Occipital lobe (tissue), 2 donors: ENCODE measurements around the gene TMEM161A. TPM values are rescaled to one million over a fixed set of nuclear protein-coding genes. Genes with fewer than 3 reads are reported as not detected.
"Not testable (repeated sequence)": the region's sequence is repeated elsewhere in the genome, so short reads cannot be mapped to it uniquely, and the experiment has no call there.

Source experiments
- DNase-seq: peaks from one replicate; lab custom pipeline; 2025; lab: John Stamatoyannopoulos, UW
- total RNA-seq: library from RNA; depleted of rRNA; stranded (reverse); fragments of >200 nt; gene quantifications from one replicate; pipeline ENCODE4 v1.2.3, GENCODE V29; 2014

Gene TMEM161A
- total RNA-seq, 1 donor from 2014 or later, result 6.2 TPM

GRCh38 chr19:19122902-19123301, 15.4 kb downstream of the TMEM161A start:
- no peak for DNase-seq

- no peak for DNase-seq
Measured at GRCh38 chr19:19121371-19121770, 16.9 kb downstream of the TMEM161A start.

DNA sequence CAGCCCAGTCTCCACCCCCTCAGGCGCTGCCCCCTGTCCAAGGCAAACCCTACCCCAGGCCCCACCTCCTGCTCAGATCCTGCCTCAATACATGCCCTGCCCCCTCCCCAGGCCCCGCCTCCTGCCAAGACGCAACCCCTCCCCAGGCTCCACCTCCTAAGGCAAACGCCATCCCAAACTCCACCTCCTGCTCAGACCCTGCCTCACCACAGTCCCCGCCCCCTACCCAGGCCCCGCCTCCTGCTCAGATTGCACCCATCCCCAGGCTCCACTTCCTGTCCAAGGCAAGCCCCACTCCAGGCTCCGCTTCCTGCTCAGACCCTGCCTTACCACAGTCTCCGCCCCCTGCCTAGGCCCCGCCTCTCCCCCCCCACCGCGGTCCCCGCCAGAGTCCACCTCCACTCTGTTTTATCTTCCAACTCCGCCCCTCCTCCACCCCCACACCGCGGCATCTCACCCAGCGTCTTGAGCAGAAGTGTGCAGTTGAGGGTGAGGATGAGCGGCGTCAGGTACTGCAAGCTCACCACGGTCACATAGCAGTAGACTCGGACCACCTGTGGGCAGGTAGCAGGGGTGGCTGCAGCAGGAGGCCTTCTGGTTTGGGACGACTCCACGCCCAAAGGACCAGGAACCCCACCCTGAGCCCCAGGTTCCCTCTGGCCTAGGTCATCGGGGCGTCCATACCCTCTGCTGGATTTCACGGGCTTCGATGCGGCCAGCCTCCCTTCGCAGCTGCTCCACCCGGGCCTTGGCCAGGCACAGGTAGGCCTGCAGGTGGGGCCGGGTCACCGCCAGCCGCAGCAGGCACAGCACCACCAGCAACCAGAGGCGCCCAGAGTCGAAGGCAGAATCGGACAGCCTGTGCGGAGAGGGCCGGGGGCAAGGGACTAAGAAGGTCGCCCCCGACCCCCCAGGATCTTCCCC, 17.7 kb downstream of the TMEM161A start:
- no peak for DNase-seq

GRCh38 chr19:19119325-19120237, 18.7 kb downstream of the TMEM161A start:
- DNase-seq, result no peak

DNA sequence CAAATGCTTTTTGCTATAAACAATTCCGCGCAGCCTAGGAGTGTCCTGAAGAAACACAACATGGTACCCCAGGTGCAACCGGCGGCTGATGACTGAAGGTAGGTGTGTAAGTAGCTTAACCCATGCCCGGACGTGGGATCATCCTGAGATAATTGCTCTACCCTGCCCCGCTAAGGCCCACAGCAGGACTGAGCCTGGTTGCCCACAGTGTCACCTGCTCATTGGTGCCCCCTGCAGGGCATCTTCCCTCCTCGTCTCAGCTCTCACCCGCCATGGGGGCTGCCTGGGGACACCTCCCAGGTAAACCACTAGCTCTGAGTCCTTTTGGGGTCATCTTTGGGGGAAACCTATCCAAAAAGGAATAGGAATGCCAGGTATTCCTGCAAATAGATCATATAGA, 22.3 kb downstream of the TMEM161A start:
- no peak for DNase-seq

DNA sequence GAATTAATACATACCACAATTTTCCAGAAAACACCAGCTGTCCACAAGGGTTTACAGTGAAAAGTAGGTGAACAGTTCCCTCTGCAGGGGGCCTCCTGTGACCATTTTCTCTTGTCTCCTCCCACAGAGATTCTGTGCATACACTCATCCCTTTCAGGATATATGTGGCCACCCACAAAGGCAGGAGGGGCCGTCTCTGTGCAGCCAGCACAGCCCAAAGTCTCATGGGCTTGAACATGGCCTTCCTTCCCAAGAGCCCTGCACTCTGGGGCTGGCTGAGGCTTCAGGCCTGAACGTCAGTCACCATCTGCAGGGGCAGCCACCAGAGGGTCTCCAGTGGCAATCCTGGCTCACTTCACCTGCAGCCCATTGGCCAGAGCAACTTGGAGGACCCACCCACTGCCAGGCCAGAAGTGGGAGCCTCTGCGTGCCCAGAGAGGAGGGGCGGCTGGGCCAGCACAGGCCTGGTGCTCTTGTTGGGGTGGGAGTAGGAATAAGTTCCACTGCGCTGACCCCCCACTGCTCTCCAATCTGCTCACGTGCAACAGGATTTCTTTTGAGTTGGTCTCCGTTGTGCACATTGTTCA, 25.1 kb downstream of the TMEM161A start:
- no peak for DNase-seq

GRCh38 chr19:19111967-19112580, 26.2 kb downstream of the TMEM161A start:
- no peak for DNase-seq

DNA sequence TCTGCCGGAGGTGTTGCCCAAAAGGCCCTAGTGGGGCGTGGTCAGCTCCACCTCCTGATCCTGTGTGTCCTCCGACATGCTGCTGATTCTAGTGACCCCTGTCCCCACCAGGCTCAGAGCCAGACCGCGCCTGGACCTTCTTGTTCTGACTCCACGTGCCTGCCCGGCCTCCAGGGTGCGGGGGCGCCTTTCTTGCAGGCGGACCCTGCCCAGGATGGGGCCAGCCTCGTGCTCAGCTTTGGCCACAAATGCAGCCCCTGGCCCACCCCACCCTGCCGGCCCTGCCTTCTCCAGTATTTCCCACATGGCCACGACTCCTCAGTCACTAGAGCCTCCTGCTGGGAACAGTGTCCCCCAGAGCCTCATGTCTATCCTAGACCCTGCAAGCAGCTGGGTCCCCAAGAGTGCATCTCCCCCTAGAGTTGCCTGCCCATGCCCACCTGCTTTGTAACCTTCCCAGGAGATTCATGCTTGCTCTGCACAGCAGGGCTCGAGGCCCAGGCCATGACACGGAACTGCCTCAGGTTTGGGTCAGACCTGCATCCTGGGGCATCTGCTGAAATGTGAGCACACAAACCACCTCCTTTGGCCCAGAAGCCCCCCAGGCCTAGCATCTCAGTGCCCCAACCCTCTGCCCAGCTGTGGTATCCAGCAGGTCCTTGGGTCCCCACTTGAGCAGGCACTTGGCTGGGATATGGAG, 27.0 kb downstream of the TMEM161A start:
- DNase-seq, result no peak

- no peak for DNase-seq
Measured at GRCh38 chr19:19110410-19111135, 27.7 kb downstream of the TMEM161A start.

- no peak for DNase-seq
Measured at GRCh38 chr19:19109601-19110000, 28.7 kb downstream of the TMEM161A start.

DNA sequence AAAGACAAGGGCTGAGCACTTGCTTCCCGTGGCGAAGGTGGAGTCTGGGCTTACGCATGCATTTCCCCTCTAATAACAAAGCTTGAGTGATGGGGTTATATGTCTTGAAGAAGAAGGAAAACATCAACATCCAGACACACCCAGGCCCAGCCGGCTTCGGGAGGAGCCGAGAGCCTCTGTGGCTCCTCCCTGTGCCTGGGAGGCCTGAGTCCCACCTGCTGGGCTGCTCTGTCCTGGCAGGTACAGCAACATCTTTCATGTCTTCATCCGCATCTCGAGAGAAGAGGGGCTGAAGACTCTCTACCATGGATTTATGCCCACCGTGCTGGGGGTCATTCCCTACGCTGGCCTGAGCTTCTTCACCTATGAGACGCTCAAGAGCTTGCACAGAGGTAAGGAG, 30.6 kb downstream of the TMEM161A start:
- no peak for DNase-seq

DNA sequence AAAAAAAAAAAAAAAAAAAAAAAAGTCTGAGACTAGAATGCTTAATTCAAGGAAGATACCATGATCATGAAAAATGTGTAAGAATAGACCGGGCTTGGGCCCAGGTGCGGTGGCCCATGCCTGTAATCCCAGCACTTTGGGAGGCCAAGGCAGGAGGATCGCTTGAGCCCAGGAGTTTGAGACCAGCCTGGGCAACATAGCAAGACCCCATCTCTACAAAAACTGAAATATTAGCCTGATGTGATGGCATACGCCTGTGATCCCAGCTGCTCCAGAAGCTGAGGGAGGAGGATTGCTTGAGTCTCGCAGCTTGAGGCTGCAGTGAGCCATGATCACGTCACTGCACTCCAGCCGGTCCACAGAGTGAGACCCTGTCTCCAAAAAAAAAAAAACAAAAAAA, 31.3 kb downstream of the TMEM161A start:
- not testable (repeated sequence) for DNase-seq

GRCh38 chr19:19106056-19106551, 32.2 kb downstream of the TMEM161A start:
- DNase-seq, result no peak

DNA sequence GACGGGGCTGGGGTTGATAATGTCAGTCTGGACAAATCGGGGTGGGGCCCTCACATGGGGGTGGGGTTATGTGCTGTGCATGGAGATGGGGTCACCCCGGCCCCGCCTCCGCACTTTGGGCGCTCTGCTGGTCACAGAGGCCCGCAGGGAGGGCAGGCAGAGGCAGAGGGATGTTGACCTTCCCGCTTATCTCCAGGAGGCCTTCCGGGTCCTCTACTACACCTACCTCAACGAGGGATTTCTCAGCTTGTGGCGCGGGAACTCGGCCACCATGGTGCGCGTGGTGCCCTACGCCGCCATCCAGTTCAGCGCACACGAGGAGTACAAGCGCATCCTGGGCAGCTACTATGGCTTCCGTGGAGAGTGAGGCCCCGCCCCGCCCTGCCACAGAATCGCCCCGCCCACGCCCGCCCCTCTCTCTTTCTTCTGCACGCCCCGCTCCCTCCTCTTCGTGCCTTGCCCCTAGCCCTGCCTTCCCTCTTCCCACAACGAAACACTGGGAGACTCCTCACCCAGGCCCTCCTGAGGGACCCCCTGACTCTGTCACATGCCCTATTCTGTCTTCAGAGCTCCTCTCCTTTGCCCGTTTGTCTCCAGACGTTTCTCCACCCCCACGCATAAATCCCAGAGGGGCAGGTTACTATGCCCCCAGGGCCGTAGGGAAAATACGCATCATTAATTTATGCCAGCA, 32.8 kb downstream of the TMEM161A start:
- DNase-seq, result no peak

GRCh38 chr19:19103167-19103566, 35.1 kb downstream of the TMEM161A start:
- no peak for DNase-seq

- not testable (repeated sequence) for DNase-seq
Measured at GRCh38 chr19:19102566-19102965, 35.7 kb downstream of the TMEM161A start.

DNA sequence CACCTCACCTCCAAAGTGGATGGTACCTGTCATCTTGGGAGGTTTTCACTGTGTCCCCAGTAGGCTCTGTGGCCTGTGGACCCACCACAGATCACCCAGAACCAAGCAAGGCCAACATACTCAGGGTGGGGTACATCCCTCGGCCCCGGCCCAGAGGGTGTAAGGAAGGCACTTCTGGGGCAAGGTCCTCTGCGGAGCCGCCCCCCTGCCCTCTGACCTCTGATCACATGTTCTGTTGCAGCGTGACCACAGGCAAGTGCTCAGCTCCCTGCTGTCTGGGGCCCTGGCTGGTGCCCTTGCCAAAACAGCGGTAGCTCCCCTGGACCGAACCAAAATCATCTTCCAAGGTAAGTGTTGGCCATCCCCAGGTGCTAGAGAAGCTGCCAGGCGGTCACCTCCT, 36.7 kb downstream of the TMEM161A start:
- DNase-seq, result no peak

- DNase-seq, result no peak
Measured at GRCh38 chr19:19098703-19099632, 39.3 kb downstream of the TMEM161A start.
